ENCODE measurements around the gene CHD1L. TPM values are rescaled to one million over a fixed set of nuclear protein-coding genes. Genes with fewer than 3 reads are reported as not detected.

Gene CHD1L
- total RNA-seq, 1 experiment from 2014 or later, result 63.9 TPM

- intact Hi-C loops (cut with micrococcal nuclease), result no loop called here
- Histone ChIP-seq H3K9me2 (replicated peaks; ENCODE audit: low read length) (no peaks in the 10 kb centered on the region), H3K79me2 (ENCODE audit: low read length) (no peaks in the 10 kb centered on the region), H3K4me2 (ENCODE audit: low read length) (no peak overlapping the region), H3K27me3 (ENCODE audit: low read length) (peaks cover 54% of the 10 kb centered on the region), H4K20me1 (ENCODE audit: low read length) (no peaks in the 10 kb centered on the region), H3K9ac (ENCODE audit: low read length) (no peak overlapping the region), H3K27ac (ENCODE audit: low read length) (no peak overlapping the region), H2AFZ (ENCODE audit: low read length) (no peak overlapping the region), H3K9me3 (ENCODE audit: low read length) (no peaks in the 10 kb centered on the region), H3K36me3 (ENCODE audit: low read depth, low read length) (no peaks in the 10 kb centered on the region), H3K4me1 (ENCODE audit: insufficient read depth, low read length) (no peaks in the 10 kb centered on the region), H3F3A (ENCODE audit: low read length, unreplicated experiment) (no peaks in the 10 kb centered on the region), H3K4me3 (ENCODE audit: low read length) (no peak overlapping the region)
- no TSS peak for BruUV-seq (replicated peaks)
- POLR2A ChIA-PET (ENCODE audit: unreplicated experiment), result no interaction called here
- DNase-seq, result no peak
- TF ChIP-seq EZH2 (IDR thresholded peaks at IDR 0.05; ENCODE audit: low read length, unreplicated experiment), result no peak
- no peak for TF ChIP-seq EZH2phosphoT487 (IDR thresholded peaks at IDR 0.05; ENCODE audit: borderline replicate concordance, low read length)
- TF ChIP-seq CTCF (conservative IDR thresholded peaks at IDR 0.05; ENCODE audit: low read depth, low read length), result no peak
- ATAC-seq, result no peak
- CTCF ChIA-PET, result no interaction called here
Observed at GRCh38 chr1:147336291-147336690, 93.8 kb downstream of the CHD1L start.

GRCh38 chr1:147337040-147337630 lies 94.7 kb downstream of the CHD1L start:
- no peaks in the 10 kb centered on the region for H3K36me3 ChIP-seq (ENCODE audit: low read depth, low read length)
- no peaks in the 10 kb centered on the region for H4K20me1 ChIP-seq (ENCODE audit: low read length)
- no peaks in the 10 kb centered on the region for H3K79me2 ChIP-seq (ENCODE audit: low read length)
- no peak overlapping the region for H2AFZ ChIP-seq (ENCODE audit: low read length)
- H3K4me3 ChIP-seq (ENCODE audit: low read length), result no peak overlapping the region
- ChIA-PET POLR2A (ENCODE audit: unreplicated experiment) (no interaction called here), CTCF (no interaction called here)
- TF ChIP-seq EZH2phosphoT487 (IDR thresholded peaks at IDR 0.05; ENCODE audit: borderline replicate concordance, low read length) (no peak), EZH2 (IDR thresholded peaks at IDR 0.05; ENCODE audit: low read length, unreplicated experiment) (no peak)
- no peaks in the 10 kb centered on the region for H3K4me1 ChIP-seq (ENCODE audit: insufficient read depth, low read length)
- intact Hi-C loops (cut with micrococcal nuclease), result no loop called here
- H3K27me3 ChIP-seq (ENCODE audit: low read length), result peaks cover 61% of the 10 kb centered on the region
- no peaks in the 10 kb centered on the region for H3K9me3 ChIP-seq (ENCODE audit: low read length)
- no peak for DNase-seq
- H3F3A ChIP-seq (ENCODE audit: low read length, unreplicated experiment), result no peaks in the 10 kb centered on the region
- no peaks in the 10 kb centered on the region for H3K9me2 ChIP-seq (replicated peaks; ENCODE audit: low read length)
- no peak overlapping the region for H3K9ac ChIP-seq (ENCODE audit: low read length)
- no peak for ATAC-seq
- no TSS peak for BruUV-seq (replicated peaks)
- H3K4me2 ChIP-seq (ENCODE audit: low read length), result no peak overlapping the region
- H3K27ac ChIP-seq (ENCODE audit: low read length), result no peak overlapping the region

- DNase-seq (no peak), ATAC-seq (no peak)
- Histone ChIP-seq H3K9me3 (ENCODE audit: low read length) (no peaks in the 10 kb centered on the region), H3K79me2 (ENCODE audit: low read length) (no peaks in the 10 kb centered on the region), H4K20me1 (ENCODE audit: low read length) (no peaks in the 10 kb centered on the region), H3K36me3 (ENCODE audit: low read depth, low read length) (no peaks in the 10 kb centered on the region), H2AFZ (ENCODE audit: low read length) (no peak overlapping the region), H3F3A (ENCODE audit: low read length, unreplicated experiment) (no peaks in the 10 kb centered on the region), H3K9ac (ENCODE audit: low read length) (no peak overlapping the region), H3K27me3 (ENCODE audit: low read length) (peaks cover 51% of the 10 kb centered on the region), H3K27ac (ENCODE audit: low read length) (no peak overlapping the region), H3K9me2 (replicated peaks; ENCODE audit: low read length) (no peaks in the 10 kb centered on the region), H3K4me1 (ENCODE audit: insufficient read depth, low read length) (no peaks in the 10 kb centered on the region), H3K4me2 (ENCODE audit: low read length) (no peak overlapping the region), H3K4me3 (ENCODE audit: low read length) (no peak overlapping the region)
- no peak for TF ChIP-seq EZH2phosphoT487 (IDR thresholded peaks at IDR 0.05; ENCODE audit: borderline replicate concordance, low read length)
- intact Hi-C loops (cut with micrococcal nuclease), result no loop called here
- CTCF ChIA-PET, result no interaction called here
- POLR2A ChIA-PET (ENCODE audit: unreplicated experiment), result no interaction called here
- BruUV-seq (replicated peaks), result no TSS peak
Observed at GRCh38 chr1:147338571-147338970, 96.1 kb downstream of the CHD1L start.

DNA sequence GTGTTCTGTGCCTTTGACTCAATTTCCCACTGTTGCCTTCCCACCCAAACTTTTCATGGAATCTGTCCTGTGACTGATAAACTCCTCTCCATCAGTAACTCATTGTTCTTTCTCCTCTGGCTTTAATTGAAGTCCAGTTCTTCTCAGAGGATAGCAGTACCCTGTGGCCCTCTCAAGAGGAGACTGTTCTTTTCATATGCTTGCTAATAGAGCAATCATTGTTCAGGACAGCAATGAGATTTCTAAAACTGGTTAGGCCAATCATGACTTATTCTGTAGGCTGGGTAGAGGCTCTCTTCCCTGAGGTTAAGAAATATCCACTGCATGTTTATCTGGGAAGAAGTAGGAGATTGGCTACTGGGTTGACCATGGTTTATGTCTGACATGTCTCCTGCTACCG lies 98.8 kb downstream of the CHD1L start:
- Histone ChIP-seq H4K20me1 (ENCODE audit: low read length) (no peaks in the 10 kb centered on the region), H3K79me2 (ENCODE audit: low read length) (no peaks in the 10 kb centered on the region), H3K4me3 (ENCODE audit: low read length) (no peak overlapping the region), H3K27me3 (ENCODE audit: low read length) (peaks cover 29% of the 10 kb centered on the region), H3K4me2 (ENCODE audit: low read length) (no peak overlapping the region), H2AFZ (ENCODE audit: low read length) (no peak overlapping the region), H3K4me1 (ENCODE audit: insufficient read depth, low read length) (no peaks in the 10 kb centered on the region), H3K9me3 (ENCODE audit: low read length) (no peaks in the 10 kb centered on the region), H3K36me3 (ENCODE audit: low read depth, low read length) (no peaks in the 10 kb centered on the region), H3F3A (ENCODE audit: low read length, unreplicated experiment) (no peaks in the 10 kb centered on the region), H3K9ac (ENCODE audit: low read length) (no peak overlapping the region), H3K9me2 (replicated peaks; ENCODE audit: low read length) (no peaks in the 10 kb centered on the region), H3K27ac (ENCODE audit: low read length) (no peak overlapping the region)
- intact Hi-C loops (cut with micrococcal nuclease), result no loop called here
- TF ChIP-seq EZH2 (IDR thresholded peaks at IDR 0.05; ENCODE audit: low read length, unreplicated experiment) (no peak), CTCF (conservative IDR thresholded peaks at IDR 0.05; ENCODE audit: low read depth, low read length) (no peak), EZH2phosphoT487 (IDR thresholded peaks at IDR 0.05; ENCODE audit: borderline replicate concordance, low read length) (no peak)
- ChIA-PET CTCF (no interaction called here), POLR2A (ENCODE audit: unreplicated experiment) (no interaction called here)
- no peak for ATAC-seq
- BruUV-seq (replicated peaks), result no TSS peak
- DNase-seq, result no peak

Measured in PC-3 (cell line).